SK-N-SH (cell line): ENCODE results near the gene CXADR. TPM values are rescaled to one million over a fixed set of nuclear protein-coding genes. Genes with fewer than 3 reads are reported as not detected.

Experiments
- CTCF ChIA-PET: fragments of 300-600, 350-600 bp; formaldehyde crosslinking; extraction: SDS; loops from one replicate; lab custom pipeline; 2021; lab: Yijun Ruan, JAX
- POLR2A ChIA-PET: fragments of 350-600 bp; sonication (Branson Sonifier 250); formaldehyde crosslinking; extraction: SDS; loops from one replicate; lab custom pipeline; 2020; ENCODE audit warnings: antibody characterized with exemption, inconsistent platforms; lab: Yijun Ruan, JAX
- DNase-seq: peaks from one replicate; pipeline ENCODE4 v3.0.0; 2012
- H2AFZ ChIP-seq: fragments of 200-600 bp; sonication (generic); 2 replicates; pipeline ENCODE4 v1.8.1; 2016; ENCODE audit warnings: antibody characterized with exemption, mild to moderate bottlenecking, low read depth
- H3F3A ChIP-seq: fragments of 200-600 bp; sonication (generic); replicated peaks from 2 replicates; pipeline ENCODE3; 2016; ENCODE audit warnings: antibody characterized with exemption, mild to moderate bottlenecking; ENCODE audit not compliant: insufficient read depth
- H3K27ac ChIP-seq, 2 experiments: fragments of 200-500 bp in 1 of 2; fragments of 200-600 bp in 1 of 2; sonication (Bioruptor generic) in 1 of 2; sonication (generic), shearing (Covaris generic) in 1 of 2; 2 replicates each; pipeline versions ENCODE4 v1.5.1 to v1.6.1; 2014 to 2016; ENCODE audit warnings: low read depth in 2 of 2, inconsistent platforms in 1 of 2, low read length in 1 of 2, mild to moderate bottlenecking in 1 of 2, mixed read lengths in 1 of 2
- H3K27me3 ChIP-seq: fragments of 200-600 bp; sonication (generic), shearing (Covaris generic); 2 replicates; pipeline ENCODE4 v1.6.1; 2016; ENCODE audit warnings: mixed run types; ENCODE audit not compliant: insufficient read depth
- H3K36me3 ChIP-seq, 2 experiments: fragments of 200-500 bp in 1 of 2; fragments of 200-600 bp in 1 of 2; sonication (Bioruptor generic) in 1 of 2; sonication (generic) in 1 of 2; replicated peaks in 1 of 2; 2 replicates each; pipeline versions ENCODE3 to v1.5.1; 2014 to 2016; ENCODE audit warnings: low read length in 1 of 2, mild to moderate bottlenecking in 1 of 2; ENCODE audit not compliant: insufficient read depth in 2 of 2, control insufficient read depth in 1 of 2
- H3K4me1 ChIP-seq, 2 experiments: fragments of 200-500 bp in 1 of 2; fragments of 200-600 bp in 1 of 2; sonication (Bioruptor generic) in 1 of 2; sonication (generic), shearing (Covaris generic) in 1 of 2; 2 replicates each; pipeline versions ENCODE4 v1.5.1 to v1.6.1; 2014 to 2016; ENCODE audit warnings: low read depth in 1 of 2, low read length in 1 of 2, mixed run types in 1 of 2; ENCODE audit not compliant: insufficient read depth in 2 of 2, control insufficient read depth in 1 of 2
- H3K4me2 ChIP-seq: fragments of 200-600 bp; sonication (generic), shearing (Covaris generic); 2 replicates; pipeline ENCODE4 v1.6.1; 2017; ENCODE audit warnings: mixed run types
- H3K4me3 ChIP-seq, 2 experiments: fragments of 200-500 bp in 1 of 2; fragments of 200-600 bp in 1 of 2; sonication (Bioruptor generic) in 1 of 2; sonication (generic), shearing (Covaris generic) in 1 of 2; 2 replicates each; pipeline versions ENCODE4 v1.5.1 to v1.8.1; 2014 to 2016; ENCODE audit warnings: low read depth in 2 of 2, inconsistent platforms in 1 of 2, low read length in 1 of 2, mild to moderate bottlenecking in 1 of 2, mixed read lengths in 1 of 2, moderate library complexity in 1 of 2
- H3K79me2 ChIP-seq: fragments of 200-600 bp; sonication (generic); 2 replicates; pipeline ENCODE4 v1.8.1; 2017; ENCODE audit warnings: mild to moderate bottlenecking; ENCODE audit not compliant: insufficient read depth
- H3K9ac ChIP-seq: fragments of 200-600 bp; sonication (generic); 2 replicates; pipeline ENCODE4 v1.6.1; 2017; ENCODE audit warnings: mixed run types
- H3K9me2 ChIP-seq: fragments of 200-600 bp; sonication (generic); 2 replicates; pipeline ENCODE4 v1.6.1; 2017; ENCODE audit warnings: mixed run types
- H3K9me3 ChIP-seq: fragments of 200-600 bp; sonication (generic); 2 replicates; pipeline ENCODE4 v1.6.1; 2017; ENCODE audit warnings: mixed run types, mild to moderate bottlenecking, moderate library complexity
- H4K20me1 ChIP-seq: fragments of 200-600 bp; sonication (generic); 2 replicates; pipeline ENCODE4 v1.6.1; 2017; ENCODE audit warnings: mild to moderate bottlenecking, mixed run types; ENCODE audit not compliant: insufficient read depth
- EP300 ChIP-seq, 2 experiments: IDR thresholded peaks; 2 replicates each; pipeline versions ENCODE4 v1.4.0 to v1.6.1; 2012; ENCODE audit warnings: borderline replicate concordance in 1 of 2, low read depth in 1 of 2, low read length in 1 of 2
- FOXJ3 ChIP-seq: sonication (generic); formaldehyde crosslinking; IDR thresholded peaks from 2 replicates; pipeline ENCODE4 v1.5.1; 2020; ENCODE audit warnings: mild to moderate bottlenecking, missing genetic modification reagents
- FOXM1 ChIP-seq: IDR thresholded peaks from 2 replicates; pipeline ENCODE4 v1.4.0; 2012; ENCODE audit warnings: low read depth, mild to moderate bottlenecking
- MAX ChIP-seq: IDR thresholded peaks from 2 replicates; pipeline ENCODE4 v1.4.0; 2012; ENCODE audit warnings: low read depth
- MEF2A ChIP-seq: IDR thresholded peaks from 2 replicates; pipeline ENCODE4 v1.4.0; 2012; ENCODE audit warnings: low read depth, borderline replicate concordance
- MXI1 ChIP-seq: IDR thresholded peaks from 2 replicates; pipeline ENCODE4 v1.6.1; 2012; ENCODE audit warnings: mild to moderate bottlenecking, low read depth, low read length, improper control_type of control experiment
- NFIC ChIP-seq: IDR thresholded peaks from 2 replicates; pipeline ENCODE4 v1.4.0; 2012; ENCODE audit warnings: borderline replicate concordance
- NRF1 ChIP-seq: IDR thresholded peaks from 2 replicates; pipeline ENCODE4 v1.6.1; 2012; ENCODE audit warnings: low read depth, mild to moderate bottlenecking, low read length
- REST ChIP-seq: IDR thresholded peaks from 2 replicates; pipeline ENCODE4 v1.6.1; 2012; ENCODE audit warnings: mild to moderate bottlenecking, low read depth, low read length, moderate library complexity
- RXRA ChIP-seq: IDR thresholded peaks from 2 replicates; pipeline ENCODE4 v1.4.0; 2012; ENCODE audit warnings: low read depth, mild to moderate bottlenecking, borderline replicate concordance
- TCF12 ChIP-seq: IDR thresholded peaks from 2 replicates; pipeline ENCODE4 v1.4.0; 2012
- TEAD4 ChIP-seq: IDR thresholded peaks from 2 replicates; pipeline ENCODE4 v1.4.0; 2012; ENCODE audit warnings: mild to moderate bottlenecking, borderline replicate concordance; ENCODE audit not compliant: insufficient read depth
- USF1 ChIP-seq: IDR thresholded peaks from 2 replicates; pipeline ENCODE4 v1.4.0; 2012; ENCODE audit warnings: low read depth, borderline replicate concordance
- ZBTB33 ChIP-seq: IDR thresholded peaks from 2 replicates; pipeline ENCODE4 v1.4.0; 2012; ENCODE audit warnings: low read depth, borderline replicate concordance
- WGBS: methylation state at CpG from one replicate; pipeline ENCODE4 v1.1.6; 2017; ENCODE audit warnings: low lambda C conversion rate; 5-methylcytosine and 5-hydroxymethylcytosine counted together
- polyA plus RNA-seq, 3 experiments: library from polyadenylated mRNA; depleted of rRNA; stranded (reverse); fragments of >200 nt; gene quantifications; 2 replicates each; pipeline ENCODE4 v1.2.3, GENCODE V29; 2012

CXADR gene
- polyA plus RNA-seq, 1 of the 3 experiments (the other 2 are of a cell fraction): 1.1 TPM

- H2AFZ ChIP-seq: no peak overlapping the region
- CTCF ChIA-PET: no interaction called here
- WGBS: 79% methylated on average over 6 of the region's 6 CpGs
These were observed 20.3 kb upstream of the CXADR start for GRCh38 chr21:17492415-17493168.

GRCh38 chr21:17494051-17494450, 18.8 kb upstream of the CXADR start:
- Histone ChIP-seq H3K27ac (no peak overlapping the region), H3K4me3 (no peak overlapping the region), H3K9ac (no peak overlapping the region), H3K36me3 (no peaks in the 10 kb centered on the region), H3K9me3 (no peaks in the 10 kb centered on the region), H3K4me1 (peaks cover 0 to 14% of the 10 kb centered on the region in 2 experiments; a peak in 3 of 4 replicates), H4K20me1 (no peaks in the 10 kb centered on the region), H3K9me2 (no peaks in the 10 kb centered on the region), H3F3A (peaks cover 16% of the 10 kb centered on the region), H3K27me3 (no peaks in the 10 kb centered on the region), H3K4me2 (no peak overlapping the region), H3K79me2 (no peaks in the 10 kb centered on the region), H2AFZ (no peak overlapping the region)
- ChIA-PET POLR2A (no interaction called here), CTCF (no interaction called here)
- DNase-seq: no peak
- 91% methylated on average over 3 of the region's 3 CpGs for WGBS
- no peak for TF ChIP-seq RXRA
- TF ChIP-seq MEF2A: no peak
- TF ChIP-seq TEAD4: no peak
- TF ChIP-seq REST: no peak
- no peak for TF ChIP-seq ZBTB33
- no peak for TF ChIP-seq USF1
- no peak for TF ChIP-seq FOXJ3 (CRISPR knock-in tag)
- no peak for TF ChIP-seq NRF1
- no peak for TF ChIP-seq NFIC
- no peak for TF ChIP-seq TCF12
- TF ChIP-seq MAX: no peak
- no peak for TF ChIP-seq MXI1
- TF ChIP-seq EP300 (IDR thresholded peaks at IDR 0.05; ENCODE audit: borderline replicate concordance in 1 of 2, low read depth in 1 of 2, low read length in 1 of 2): no peak
- no peak for TF ChIP-seq FOXM1

More at GRCh38 chr21:17492415-17493168, 20.3 kb upstream of the CXADR start:
- peak; percentile 1; the same call in 1 of the 2 replicates for TF ChIP-seq FOXM1
- no peak for TF ChIP-seq NRF1
- TF ChIP-seq, all 33 proteins: peak for 1
- Histone ChIP-seq H4K20me1 (no peaks in the 10 kb centered on the region), H3K4me1 (peaks cover 0 to 14% of the 10 kb centered on the region in 2 experiments; a peak in 3 of 4 replicates), H3K79me2 (no peaks in the 10 kb centered on the region), H3K36me3 (no peaks in the 10 kb centered on the region), H3K27ac (peak overlapping the region in 1 of 2 experiments; percentile 70; a peak in 1 of 4 replicates), H3K4me2 (peak overlapping the region; percentile 59; the same call in 1 of the 2 replicates), H3K9ac (no peak overlapping the region), H3K9me2 (no peaks in the 10 kb centered on the region), H3K9me3 (no peaks in the 10 kb centered on the region), H3K4me3 (no peak overlapping the region), H3F3A (peaks cover 16% of the 10 kb centered on the region), H3K27me3 (no peaks in the 10 kb centered on the region)
- DNase-seq: no peak
- POLR2A ChIA-PET: no interaction called here
